ENCODE results near the gene CHAMP1.

DNA sequence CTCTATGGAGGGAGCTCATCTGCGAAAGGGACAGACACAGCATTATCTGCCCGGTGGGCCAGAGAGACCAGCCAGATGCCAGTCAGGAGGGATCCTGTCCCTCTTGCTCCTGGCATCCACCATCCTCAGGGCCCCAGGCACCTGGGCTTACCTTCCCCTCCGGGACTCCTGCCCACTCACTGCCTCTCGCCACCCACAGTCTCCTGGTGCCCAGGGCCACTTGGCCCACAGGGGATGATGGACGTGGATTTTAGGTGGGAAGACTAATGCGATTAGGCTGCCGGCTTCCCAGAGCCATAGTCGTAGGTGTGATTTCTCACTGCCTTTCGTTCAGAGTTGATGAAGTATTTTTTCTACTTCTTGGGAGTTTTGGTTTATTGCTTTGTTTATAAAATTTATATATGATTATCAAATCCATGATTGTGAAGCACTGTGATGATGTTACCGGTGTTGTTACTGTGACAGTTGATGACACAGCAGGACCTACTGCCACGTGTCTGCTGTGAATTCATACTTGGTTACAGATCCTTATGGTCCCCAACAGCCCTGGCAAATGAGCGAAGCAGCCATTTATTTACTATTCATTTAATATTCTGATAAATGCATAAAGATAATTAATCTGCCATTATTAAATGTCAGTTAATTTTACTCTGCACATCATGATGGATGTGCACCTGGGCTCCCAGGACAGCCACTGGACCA is 14.5 kb upstream of the CHAMP1 start:
- no peak for TF ChIP-seq CTCF (IDR thresholded peaks at IDR 0.05)
- no peak for TF ChIP-seq POLR2A (IDR thresholded peaks at IDR 0.05)
- TF ChIP-seq POLR2AphosphoS5 (IDR thresholded peaks at IDR 0.05) = no peak
- TF ChIP-seq EP300 (IDR thresholded peaks at IDR 0.05) = no peak
